HG02938 (cell line): ENCODE results near the gene TCF15.

ENCODE experiments used
- ATAC-seq: cut with Tn5 transposase; IDR thresholded peaks from one replicate; pipeline ENCODE4 v1.9.1; 2021; ENCODE audit warnings: mild to moderate bottlenecking, moderate library complexity; ENCODE audit not compliant: unreplicated experiment

TCF15 gene

GRCh38 chr20:615514-615913 lies 5.4 kb upstream of the TCF15 start:
- ATAC-seq = no peak

DNA sequence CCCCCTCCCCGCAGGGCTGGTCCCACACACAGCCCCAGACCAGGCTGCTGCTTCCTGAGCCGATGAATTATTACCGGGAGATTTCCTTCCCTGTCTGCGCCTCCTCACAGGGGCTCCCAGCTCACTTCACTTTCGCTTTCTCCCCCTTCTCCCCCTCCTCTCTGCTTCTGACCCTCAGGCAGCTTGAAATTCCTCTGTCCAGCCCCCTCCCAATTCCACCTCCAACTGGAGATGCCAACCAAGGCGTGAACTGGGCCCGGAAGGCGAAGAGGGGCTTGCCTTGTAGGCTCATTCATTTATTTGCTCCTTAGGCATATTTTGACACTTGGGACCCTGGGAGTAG lies 1.7 kb upstream of the TCF15 start:
- ATAC-seq = no peak

DNA sequence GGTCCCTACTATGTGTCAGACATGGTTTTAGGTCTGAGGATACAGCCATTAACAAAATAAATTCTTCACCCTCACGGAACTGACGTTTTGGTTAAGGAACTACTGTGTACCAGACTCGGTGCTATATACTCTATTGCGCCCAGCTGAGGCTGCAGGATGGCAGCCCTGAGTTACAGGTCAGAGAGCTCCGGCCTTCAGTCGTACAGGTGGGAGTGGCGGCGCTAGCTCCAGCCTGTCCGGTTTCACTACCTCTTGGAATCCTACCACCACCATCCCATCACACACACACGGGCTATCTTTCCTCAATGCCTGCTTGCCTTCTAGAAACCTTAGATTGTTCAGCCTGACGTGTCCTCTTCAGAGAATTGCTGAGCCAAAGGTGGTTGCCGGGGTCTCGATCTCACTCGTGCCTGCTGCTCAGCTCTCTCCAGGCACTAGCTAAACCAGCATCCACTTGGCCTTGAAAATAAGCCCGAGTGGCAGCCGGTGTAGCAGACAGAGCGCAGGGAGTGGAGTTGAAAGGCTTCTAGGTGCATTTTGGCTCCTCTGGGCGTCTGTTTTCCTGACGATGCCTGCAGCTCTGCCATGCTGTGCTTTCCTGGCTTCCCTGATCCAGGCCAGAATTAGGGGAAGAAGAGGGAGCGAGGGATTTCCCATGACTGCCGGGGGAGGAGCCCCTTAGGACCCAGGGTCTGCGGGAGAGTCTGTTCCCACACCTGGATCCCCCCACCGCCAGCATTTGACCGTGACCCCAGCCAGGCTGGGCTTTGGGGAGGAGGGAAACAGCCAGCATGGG lies 1.1 kb upstream of the TCF15 start:
- ATAC-seq = no peak

DNA sequence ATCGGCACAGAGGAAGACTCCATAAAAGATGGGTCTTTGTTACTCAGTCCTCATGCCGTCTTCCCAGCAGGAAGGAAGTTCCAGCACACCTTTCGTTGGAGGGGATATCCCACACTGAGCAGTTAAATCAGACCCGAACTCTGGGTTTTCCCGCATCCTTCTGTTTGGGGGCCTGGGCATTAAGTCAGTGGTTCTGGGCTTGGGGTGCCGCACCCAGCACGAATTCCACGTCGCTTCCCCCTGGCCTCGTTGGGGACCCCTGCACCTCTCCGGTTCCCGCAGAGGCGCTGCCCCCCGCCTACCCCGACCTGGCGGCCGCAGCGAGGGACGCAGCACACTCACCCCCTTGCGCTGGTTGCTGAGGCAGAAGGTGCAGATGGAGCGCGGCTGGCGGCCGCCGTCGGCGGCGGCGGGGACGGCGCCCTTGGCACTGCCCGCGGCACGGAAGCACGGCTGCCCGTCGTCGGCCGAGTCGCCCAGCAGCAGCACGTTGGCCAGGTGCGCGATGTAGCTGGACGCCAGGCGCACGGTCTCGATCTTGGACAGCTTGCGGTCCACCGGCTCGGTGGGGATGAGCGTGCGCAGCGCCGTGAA lies 641 bp downstream of the TCF15 start:
- no peak for ATAC-seq

DNA sequence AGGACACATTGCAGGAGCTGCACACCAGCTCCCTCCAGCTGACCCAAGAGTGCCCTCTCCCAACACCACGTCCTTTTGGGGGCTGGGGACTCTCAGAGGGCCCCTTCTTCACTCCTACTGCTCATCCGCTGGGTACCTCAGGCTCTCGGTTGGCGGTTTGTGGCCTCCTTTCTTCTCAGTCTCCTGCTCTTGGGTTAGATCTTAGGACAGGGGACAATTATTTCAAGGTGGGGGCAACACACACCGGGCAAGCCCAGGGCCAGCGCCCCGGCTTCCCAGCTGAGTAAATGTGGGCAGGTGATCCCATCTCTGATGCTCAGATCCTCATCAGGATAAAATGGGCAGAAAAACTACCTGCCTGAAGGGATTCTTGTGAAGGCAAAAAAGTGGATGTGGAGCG lies 1.1 kb downstream of the TCF15 start:
- ATAC-seq = no peak

GRCh38 chr20:607476-607875 lies 2.6 kb downstream of the TCF15 start:
- ATAC-seq = no peak

DNA sequence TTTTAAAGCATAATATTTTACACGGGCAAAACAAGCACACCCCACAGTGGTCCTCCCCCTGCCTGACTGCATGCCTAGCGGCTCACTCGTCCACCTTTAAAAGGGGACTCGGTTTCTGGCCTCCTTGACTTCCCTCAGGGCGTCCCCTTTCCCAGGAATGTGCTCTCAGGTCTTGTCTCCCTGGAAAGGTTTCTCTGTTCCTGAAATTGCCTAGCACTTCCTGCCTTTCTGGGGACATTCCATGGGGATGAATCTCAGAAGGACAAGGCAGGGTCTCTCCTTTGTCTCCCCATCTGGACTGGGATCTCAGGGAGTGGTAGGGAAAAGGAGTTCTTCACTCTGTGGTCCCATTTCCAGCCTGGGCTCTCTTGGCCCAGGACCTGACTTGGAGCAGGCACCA lies 4.9 kb downstream of the TCF15 start:
- no peak for ATAC-seq

GRCh38 chr20:603116-603640 lies 6.9 kb downstream of the TCF15 start:
- ATAC-seq = no peak

DNA sequence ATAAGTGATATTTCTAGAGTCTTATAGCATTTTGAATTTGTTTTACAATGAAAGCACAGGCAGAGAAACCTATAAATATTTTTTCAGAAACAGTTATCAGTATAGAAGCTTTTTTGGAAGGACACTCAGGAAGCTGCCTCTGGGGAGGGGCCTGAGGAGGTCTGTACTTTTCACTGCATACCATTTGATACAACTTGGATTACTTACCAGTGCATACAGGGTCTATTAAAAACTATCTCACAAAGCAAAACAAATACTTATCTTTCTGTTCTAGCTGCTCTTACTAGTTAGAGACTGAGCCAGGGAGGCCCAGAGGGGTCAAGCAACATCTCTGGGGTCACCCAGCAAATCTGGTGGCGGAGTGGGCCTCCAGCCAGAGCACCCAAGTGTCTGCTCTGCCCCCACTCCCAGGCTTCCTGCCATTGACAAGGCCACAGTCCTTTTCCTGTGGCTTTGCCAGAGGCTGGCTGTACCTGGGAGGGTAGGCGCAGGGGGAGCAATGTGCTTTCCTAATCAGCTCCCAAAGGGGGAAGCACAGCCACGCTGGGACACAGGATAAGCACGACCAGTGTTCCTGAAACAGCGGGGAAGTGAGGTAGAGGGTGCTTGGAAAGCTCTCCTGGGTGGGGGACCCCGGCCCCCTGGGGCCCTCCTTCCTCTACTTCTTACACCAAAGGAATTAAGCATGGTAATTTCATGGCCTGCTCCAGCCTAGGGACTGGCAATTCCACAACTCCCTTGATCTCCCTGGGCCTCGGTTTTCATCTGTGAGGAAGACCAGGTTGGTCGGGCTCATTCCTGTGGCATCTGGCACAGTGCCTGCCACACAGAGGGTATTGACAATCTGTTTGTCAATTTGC lies 7.8 kb downstream of the TCF15 start:
- no peak for ATAC-seq

DNA sequence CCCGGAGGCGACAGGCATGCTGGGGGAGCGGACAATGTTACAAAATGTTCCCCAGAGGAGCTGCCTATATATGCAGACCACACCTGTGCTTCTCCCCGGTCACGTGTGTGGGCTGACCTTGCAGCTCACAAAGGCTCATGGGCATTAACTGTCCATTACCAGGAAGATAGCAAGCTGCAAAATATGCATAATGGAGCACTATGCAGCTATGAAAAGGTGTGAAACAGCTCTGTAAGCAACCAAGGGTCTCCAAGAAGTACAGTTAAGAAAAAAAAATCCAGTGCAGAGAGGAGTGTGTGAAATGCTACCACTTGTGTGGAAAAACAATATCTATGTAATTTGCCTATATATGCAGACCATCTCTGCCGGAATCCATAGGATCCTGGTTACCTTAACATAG lies 9.4 kb downstream of the TCF15 start:
- no peak for ATAC-seq

GRCh38 chr20:600141-600540 lies 10.0 kb downstream of the TCF15 start:
- no peak for ATAC-seq

GRCh38 chr20:598133-598850 lies 11.8 kb downstream of the TCF15 start:
- ATAC-seq = no peak

DNA sequence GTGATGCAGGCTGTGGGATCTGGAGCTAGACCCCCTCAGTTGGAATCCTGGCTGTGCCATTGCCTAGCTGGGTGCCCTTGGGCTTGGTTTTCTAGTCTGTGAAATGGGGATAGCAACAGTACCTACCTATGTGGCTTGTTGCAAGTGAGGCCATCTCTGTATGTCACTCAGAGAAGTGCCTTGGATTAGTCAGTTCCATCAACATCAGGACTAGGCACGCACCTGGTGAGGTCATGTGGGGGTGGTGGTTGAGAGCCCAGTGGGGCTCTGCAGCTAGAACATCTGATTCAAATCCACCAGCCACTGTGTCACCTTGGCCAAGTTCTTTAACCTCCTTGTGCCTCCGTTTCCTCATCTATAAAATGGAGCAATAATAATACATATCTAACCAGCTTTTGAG lies 12.5 kb downstream of the TCF15 start:
- ATAC-seq = no peak

DNA sequence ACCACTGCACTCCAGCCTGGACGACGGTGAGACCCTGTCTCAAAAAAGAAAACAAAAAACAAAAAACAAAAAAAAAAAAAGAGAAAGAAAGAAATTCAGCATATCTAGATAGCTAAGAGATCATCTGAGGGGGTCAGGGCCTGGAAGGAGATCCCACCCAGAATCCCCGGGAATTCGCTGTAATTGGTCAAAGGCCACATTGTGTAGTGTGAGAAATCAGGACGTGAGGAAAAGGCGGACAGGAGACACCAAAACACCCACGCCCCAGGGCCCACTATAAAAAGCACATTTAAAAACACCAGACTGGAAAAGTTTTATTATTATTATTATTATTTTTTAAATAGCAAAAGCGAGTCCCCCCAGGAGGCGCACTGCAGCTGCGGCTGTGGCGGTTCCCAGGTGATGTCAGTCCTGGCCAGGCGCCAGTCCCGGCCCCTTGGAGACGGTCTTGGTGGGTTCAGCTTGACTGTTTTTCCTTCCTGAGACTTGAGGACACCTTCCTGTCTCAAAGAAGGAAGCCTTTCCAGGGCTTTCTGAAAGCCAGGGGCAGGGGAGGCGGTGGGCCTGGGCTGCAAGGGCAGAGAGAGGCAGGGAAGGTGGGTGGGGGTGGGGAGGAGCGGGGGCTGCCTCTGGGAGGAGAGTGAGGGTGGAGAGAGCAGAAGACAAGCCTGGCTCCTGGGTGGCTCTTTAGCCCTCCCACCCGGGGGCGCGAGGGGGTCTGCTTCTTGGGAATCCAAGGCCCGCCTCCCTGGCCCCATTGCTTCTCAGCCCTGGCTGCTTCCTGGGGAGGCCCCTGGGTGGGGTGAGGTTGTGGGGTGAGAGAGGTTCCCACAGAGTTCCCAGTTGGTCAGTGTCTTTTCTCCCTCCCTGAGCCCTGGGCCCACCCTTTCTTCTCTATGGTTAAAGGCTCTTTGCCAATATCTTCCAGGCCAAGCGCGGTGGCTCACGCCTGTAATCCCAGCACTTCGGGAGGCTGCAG lies 14.5 kb downstream of the TCF15 start:
- no peak for ATAC-seq

GRCh38 chr20:592506-592905 lies 17.6 kb downstream of the TCF15 start:
- ATAC-seq = no peak

- ATAC-seq = no peak
These were observed 18.2 kb downstream of the TCF15 start for GRCh38 chr20:591941-592340.

- peak; percentile 79 for ATAC-seq
These were observed 21.0 kb downstream of the TCF15 start for GRCh38 chr20:588932-589672.

DNA sequence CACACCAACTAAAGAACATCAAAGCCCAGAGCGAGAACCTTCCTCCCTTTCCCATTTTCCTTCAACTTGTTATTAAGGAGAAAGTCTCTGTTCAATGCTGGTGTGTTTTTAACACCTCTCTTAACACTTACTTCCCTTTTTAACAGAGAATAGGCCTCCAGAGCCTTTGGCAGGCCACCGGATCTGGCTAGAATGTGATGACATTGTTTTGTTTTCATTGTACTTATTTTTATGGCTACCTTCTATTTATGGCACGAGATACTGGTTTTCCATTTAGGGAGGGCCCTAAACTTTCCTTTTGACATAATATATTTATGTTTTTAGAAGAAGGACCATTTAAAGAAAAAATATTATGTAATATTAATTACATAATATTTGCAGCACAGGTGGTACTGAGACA lies 21.6 kb downstream of the TCF15 start:
- no peak for ATAC-seq

DNA sequence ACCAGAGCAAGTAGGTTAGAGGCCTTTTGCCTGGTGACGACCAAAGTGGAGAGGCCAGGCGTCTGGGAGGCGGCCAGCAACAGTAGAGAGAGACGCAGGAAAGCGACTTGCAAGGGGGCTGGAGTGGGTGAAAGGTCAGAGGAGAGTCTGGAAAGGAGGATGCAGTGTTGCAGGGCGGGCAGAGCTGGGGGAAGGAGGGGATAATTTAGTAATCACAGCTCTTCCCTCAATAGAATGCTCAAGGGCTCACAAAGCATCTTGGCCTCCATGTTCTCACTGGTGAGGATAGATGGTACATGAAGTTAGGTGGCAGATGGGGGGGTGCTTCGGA lies 25.2 kb downstream of the TCF15 start:
- no peak for ATAC-seq
